Subcutaneous adipose tissue (tissue), 4 donors: Measurements from ENCODE around the gene TGFA. TPM values are rescaled to one million over a fixed set of nuclear protein-coding genes. Genes with fewer than 3 reads are reported as not detected.

ENCODE experiments used
- total RNA-seq, 4 donors: library from RNA; depleted of rRNA; stranded (reverse); fragments of >200 nt; gene quantifications; one replicate each; pipeline ENCODE4 v1.1.0, GENCODE V29; 2016
- TF ChIP-seq, protein P1 (sequence below): fragments of 450-650 bp; IDR thresholded peaks from one replicate; pipeline ENCODE4 v1.5.1; 2016; ENCODE audit warnings: low read depth, mild to moderate bottlenecking, control low read depth, antibody characterized with exemption, moderate library complexity

The TGFA gene
- total RNA-seq, 4 donors from 2014 or later = 1.1 to 3.6 (median 2.0) TPM

GRCh38 chr2:70561893-70562292, 8.3 kb upstream of the TGFA start:
- TF ChIP-seq, protein P1, sequence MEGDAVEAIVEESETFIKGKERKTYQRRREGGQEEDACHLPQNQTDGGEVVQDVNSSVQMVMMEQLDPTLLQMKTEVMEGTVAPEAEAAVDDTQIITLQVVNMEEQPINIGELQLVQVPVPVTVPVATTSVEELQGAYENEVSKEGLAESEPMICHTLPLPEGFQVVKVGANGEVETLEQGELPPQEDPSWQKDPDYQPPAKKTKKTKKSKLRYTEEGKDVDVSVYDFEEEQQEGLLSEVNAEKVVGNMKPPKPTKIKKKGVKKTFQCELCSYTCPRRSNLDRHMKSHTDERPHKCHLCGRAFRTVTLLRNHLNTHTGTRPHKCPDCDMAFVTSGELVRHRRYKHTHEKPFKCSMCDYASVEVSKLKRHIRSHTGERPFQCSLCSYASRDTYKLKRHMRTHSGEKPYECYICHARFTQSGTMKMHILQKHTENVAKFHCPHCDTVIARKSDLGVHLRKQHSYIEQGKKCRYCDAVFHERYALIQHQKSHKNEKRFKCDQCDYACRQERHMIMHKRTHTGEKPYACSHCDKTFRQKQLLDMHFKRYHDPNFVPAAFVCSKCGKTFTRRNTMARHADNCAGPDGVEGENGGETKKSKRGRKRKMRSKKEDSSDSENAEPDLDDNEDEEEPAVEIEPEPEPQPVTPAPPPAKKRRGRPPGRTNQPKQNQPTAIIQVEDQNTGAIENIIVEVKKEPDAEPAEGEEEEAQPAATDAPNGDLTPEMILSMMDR = no peak

DNA sequence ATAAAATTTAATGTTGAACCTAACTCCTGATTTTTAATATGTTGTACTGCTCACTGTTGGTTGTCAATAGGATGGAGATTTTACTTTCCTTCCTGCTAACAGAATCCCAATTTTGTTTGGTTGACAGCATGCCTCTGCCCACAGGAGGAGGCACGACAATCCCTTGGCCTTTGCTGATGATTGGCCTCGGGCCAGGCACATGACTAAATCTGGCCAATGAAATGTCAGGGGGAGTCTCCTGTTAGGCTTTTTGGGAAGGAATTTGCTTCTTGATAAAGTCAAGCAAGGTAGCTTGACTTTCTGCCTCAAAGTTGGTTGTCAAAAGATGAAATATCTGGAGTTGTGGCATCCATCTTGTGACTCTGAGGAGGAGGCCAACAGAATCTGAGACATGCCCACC, 6.8 kb upstream of the TGFA start:
- TF ChIP-seq, protein P1 = no peak

DNA sequence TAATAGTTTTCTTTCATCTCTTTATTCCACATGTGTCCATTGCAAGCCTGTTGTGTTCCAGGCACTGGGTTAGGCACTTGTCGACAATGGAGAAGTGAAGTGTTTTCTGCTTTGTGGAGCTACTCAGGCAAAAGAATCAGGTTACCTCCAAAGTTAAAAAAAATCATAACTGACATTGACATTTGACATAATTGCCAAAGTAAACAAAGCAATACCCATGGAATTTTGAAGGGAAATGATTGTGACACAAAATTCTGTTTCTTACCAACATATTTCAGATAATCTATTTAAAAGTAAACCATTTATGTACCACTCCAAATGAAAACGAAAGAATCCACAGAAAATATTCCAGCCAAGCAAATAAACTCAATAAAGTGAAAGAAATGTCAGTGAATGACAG, 6.4 kb upstream of the TGFA start:
- TF ChIP-seq, protein P1 = no peak

DNA sequence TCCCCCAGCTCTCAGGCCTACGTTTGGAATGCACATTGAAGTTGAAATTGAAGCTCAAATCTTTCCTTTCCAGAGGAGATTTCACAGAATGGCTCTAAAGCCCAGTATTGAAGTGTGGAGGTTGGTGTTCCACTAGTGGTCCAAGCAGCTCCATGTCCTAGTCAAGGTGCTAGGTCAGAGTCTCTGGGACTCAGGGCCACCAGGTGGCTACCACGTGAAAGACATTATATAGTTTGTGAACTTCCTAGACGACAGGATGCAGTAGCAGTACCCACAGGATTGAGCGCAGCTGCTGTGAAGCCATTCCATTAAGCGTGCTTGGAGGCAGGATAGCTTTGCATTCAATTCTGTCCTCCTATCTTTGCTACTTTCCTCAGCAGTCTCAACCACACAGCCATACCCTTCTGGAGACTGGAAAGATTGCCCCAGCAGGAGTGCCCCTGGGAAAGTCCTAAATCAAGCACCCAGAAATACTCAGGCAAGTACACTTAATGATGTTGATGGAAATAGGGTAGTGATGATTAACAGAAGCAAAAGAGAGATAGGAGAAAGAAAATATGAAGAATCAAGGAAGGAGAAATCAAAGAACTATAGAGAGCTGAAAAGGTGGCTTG, 4.7 kb upstream of the TGFA start:
- TF ChIP-seq, protein P1 = no peak

GRCh38 chr2:70557171-70557838, 3.7 kb upstream of the TGFA start:
- TF ChIP-seq, protein P1 = no peak

- TF ChIP-seq, protein P1 = no peak
These were observed 3.0 kb upstream of the TGFA start for GRCh38 chr2:70556608-70557007.

- TF ChIP-seq, protein P1 = no peak
These were observed 789 bp upstream of the TGFA start for GRCh38 chr2:70554338-70554892.
